H1 (cell line): Measurements from ENCODE around the gene RPN2. TPM values are rescaled to one million over a fixed set of nuclear protein-coding genes. Genes with fewer than 3 reads are reported as not detected.

ENCODE experiments used
- CTCF ChIA-PET: fragments of 300-600 bp; sonication (Branson Sonifier 250); formaldehyde crosslinking; loops from one replicate; lab custom pipeline; 2021; ENCODE audit not compliant: partially characterized antibody; lab: Charles Lee
- POLR2A ChIA-PET: fragments of 300-600 bp; sonication (Branson Sonifier 250); formaldehyde crosslinking; loops from one replicate; lab custom pipeline; 2021; ENCODE audit warnings: inconsistent platforms; ENCODE audit not compliant: partially characterized antibody; lab: Charles Lee
- DNase-seq, 2 experiments: peaks; one replicate each; pipeline versions ENCODE4 v3.0.0 to v3.0.0-alpha.2; 2010 to 2022; ENCODE audit warnings: low spot score in 2 of 2, low read depth in 1 of 2, mixed read lengths in 1 of 2
- FAIRE-seq: peaks from 2 replicates; lab custom pipeline; 2011; peaks lifted over from hg19 to GRCh38; lab: Jason Lieb, UNC
- H2AFZ ChIP-seq: 2 replicates; pipeline ENCODE4 v1.8.1; 2012; ENCODE audit warnings: low read length, inconsistent platforms
- H2AK5ac ChIP-seq: 2 replicates; pipeline ENCODE4 v1.6.1; 2013; ENCODE audit warnings: low read depth, low read length
- H2BK120ac ChIP-seq: replicated peaks from 2 replicates; pipeline ENCODE3; 2013; ENCODE audit warnings: low read depth, low read length, inconsistent platforms
- H2BK12ac ChIP-seq: 2 replicates; pipeline ENCODE4 v1.6.1; 2013; ENCODE audit warnings: low read depth, low read length
- H2BK15ac ChIP-seq: 2 replicates; pipeline ENCODE4 v1.6.1; 2013; ENCODE audit warnings: low read length
- H2BK20ac ChIP-seq: 2 replicates; pipeline ENCODE4 v1.6.1; 2013; ENCODE audit warnings: low read length
- H2BK5ac ChIP-seq: 2 replicates; pipeline ENCODE4 v1.6.1; 2013; ENCODE audit warnings: low read depth, low read length
- H3K14ac ChIP-seq: 2 replicates; pipeline ENCODE4 v1.6.1; 2013; ENCODE audit warnings: inconsistent platforms; ENCODE audit not compliant: insufficient read length
- H3K18ac ChIP-seq: 2 replicates; pipeline ENCODE4 v1.6.1; 2013; ENCODE audit warnings: low read length; ENCODE audit errors: extremely low read depth
- H3K23ac ChIP-seq: 2 replicates; pipeline ENCODE4 v1.6.1; 2013; ENCODE audit warnings: inconsistent platforms; ENCODE audit not compliant: insufficient read length
- H3K23me2 ChIP-seq: 2 replicates; pipeline ENCODE4 v1.6.1; 2013; ENCODE audit warnings: low read depth, low read length
- H3K27ac ChIP-seq: 2 replicates; pipeline ENCODE4 v1.6.1; 2011; ENCODE audit warnings: low read depth, low read length, inconsistent platforms
- H3K27me3 ChIP-seq, 4 experiments: replicated peaks in 1 of 4; 1 replicate in 1 of 4; 2 replicates in 3 of 4; pipeline versions ENCODE4 v1.6.1 to v1.8.1; 2011 to 2013; ENCODE audit warnings: low read length in 3 of 4, mild to moderate bottlenecking in 3 of 4, inconsistent platforms in 2 of 4, mixed read lengths in 2 of 4, moderate library complexity in 1 of 4; ENCODE audit not compliant: control insufficient read depth in 3 of 4, insufficient read depth in 3 of 4; ENCODE audit errors: extremely low read depth in 1 of 4
- H3K36me3 ChIP-seq, 4 experiments: 2 replicates each; pipeline versions ENCODE4 v1.6.1 to v1.8.1; 2011 to 2013; ENCODE audit warnings: mild to moderate bottlenecking in 4 of 4, low read length in 3 of 4, moderate library complexity in 2 of 4, control low read depth in 1 of 4, inconsistent platforms in 1 of 4; ENCODE audit not compliant: insufficient read depth in 4 of 4, control insufficient read depth in 2 of 4
- H3K4ac ChIP-seq: replicated peaks from 2 replicates; pipeline ENCODE3; 2013; ENCODE audit warnings: low read length, low read depth, mixed read lengths, inconsistent platforms; ENCODE audit not compliant: insufficient read length
- H3K4me1 ChIP-seq, 4 experiments: replicated peaks in 1 of 4; 1 replicate in 1 of 4; 2 replicates in 3 of 4; pipeline versions ENCODE4 v1.6.1 to v1.8.1; 2011 to 2013; ENCODE audit warnings: low read length in 3 of 4, inconsistent platforms in 2 of 4, mixed read lengths in 1 of 4; ENCODE audit not compliant: insufficient read depth in 4 of 4, control insufficient read depth in 3 of 4
- H3K4me2 ChIP-seq, 2 experiments: 2 replicates each; pipeline versions ENCODE4 v1.6.1 to v1.8.1; 2011 to 2013; ENCODE audit warnings: low read depth in 2 of 2, low read length in 2 of 2, control low read depth in 1 of 2, inconsistent platforms in 1 of 2, mild to moderate bottlenecking in 1 of 2; ENCODE audit not compliant: insufficient read depth in 1 of 2
- H3K4me3 ChIP-seq, 4 experiments: fragments of 200-600, 300-600 bp in 1 of 4; sonication (generic), shearing (Covaris generic), sonication (Bioruptor Twin) in 1 of 4; 2 replicates each; pipeline versions ENCODE4 v1.5.1 to v1.8.1; 2011 to 2016; ENCODE audit warnings: low read length in 4 of 4, low read depth in 3 of 4, control low read depth in 2 of 4, inconsistent platforms in 2 of 4, mild to moderate bottlenecking in 2 of 4, mixed read lengths in 1 of 4, moderate library complexity in 1 of 4; ENCODE audit not compliant: insufficient read depth in 2 of 4; ENCODE audit errors: extremely low read depth in 1 of 4
- H3K56ac ChIP-seq: replicated peaks from 2 replicates; pipeline ENCODE3; 2013; ENCODE audit warnings: low read depth, mild to moderate bottlenecking, mixed read lengths, low read length, inconsistent platforms; ENCODE audit not compliant: insufficient read length
- H3K79me1 ChIP-seq: 2 replicates; pipeline ENCODE4 v1.6.1; 2013; ENCODE audit warnings: low read depth, low read length, control low read depth
- H3K79me2 ChIP-seq, 2 experiments: 2 replicates each; pipeline versions ENCODE4 v1.6.1 to v1.8.1; 2012 to 2013; ENCODE audit warnings: low read length in 2 of 2, mild to moderate bottlenecking in 2 of 2, inconsistent platforms in 1 of 2; ENCODE audit not compliant: insufficient read depth in 2 of 2, control insufficient read depth in 1 of 2
- H3K9ac ChIP-seq, 4 experiments: replicated peaks in 1 of 4; 1 replicate in 1 of 4; 2 replicates in 3 of 4; pipeline versions ENCODE4 v1.6.1 to v1.8.1; 2011 to 2013; ENCODE audit warnings: low read depth in 3 of 4, low read length in 3 of 4, control low read depth in 2 of 4, mild to moderate bottlenecking in 2 of 4, moderate library complexity in 2 of 4, inconsistent platforms in 1 of 4; ENCODE audit errors: extremely low read depth in 1 of 4
- H3K9me3 ChIP-seq, 2 experiments: 2 replicates each; pipeline versions ENCODE4 v1.6.1 to v1.8.1; 2012 to 2013; ENCODE audit warnings: mild to moderate bottlenecking in 2 of 2, moderate library complexity in 2 of 2, control low read depth in 1 of 2, inconsistent platforms in 1 of 2, low read depth in 1 of 2, low read length in 1 of 2, mixed read lengths in 1 of 2; ENCODE audit not compliant: insufficient read depth in 2 of 2
- H4K20me1 ChIP-seq, 2 experiments: replicated peaks in 1 of 2; 2 replicates each; pipeline versions ENCODE3 to v1.8.1; 2011 to 2013; ENCODE audit warnings: inconsistent platforms in 2 of 2, low read length in 2 of 2, mild to moderate bottlenecking in 1 of 2; ENCODE audit not compliant: insufficient read depth in 2 of 2, control insufficient read depth in 1 of 2
- H4K5ac ChIP-seq: 2 replicates; pipeline ENCODE4 v1.6.1; 2013; ENCODE audit warnings: low read length, low read depth, mixed read lengths, inconsistent platforms; ENCODE audit not compliant: insufficient read length
- H4K8ac ChIP-seq: 2 replicates; pipeline ENCODE4 v1.8.0; 2013; ENCODE audit warnings: mild to moderate bottlenecking, moderate library complexity, low read length, inconsistent platforms; ENCODE audit not compliant: insufficient read depth; ENCODE audit errors: extremely low read depth
- H4K91ac ChIP-seq: replicated peaks from 2 replicates; pipeline ENCODE3; 2013; ENCODE audit warnings: low read length, mixed read lengths, inconsistent platforms; ENCODE audit not compliant: insufficient read length
- POU5F1 ChIP-seq: IDR thresholded peaks from 2 replicates; pipeline ENCODE4 v1.6.1; 2011; ENCODE audit warnings: low read depth, mild to moderate bottlenecking, low read length, moderate library complexity
- WGBS, 2 experiments: shearing (Covaris generic) in 1 of 2; methylation state at CpG; one replicate each; pipeline versions ENCODE4 v1.1.6 to v1.1.7; 2013 to 2015; ENCODE audit warnings: low lambda C conversion rate in 2 of 2, mixed read lengths in 2 of 2, inconsistent platforms in 1 of 2, low coverage in 1 of 2, missing lambda C conversion rate in 1 of 2; ENCODE audit not compliant: insufficient replicate concordance in 2 of 2, insufficient coverage in 1 of 2, insufficient read length in 1 of 2; ENCODE audit errors: extremely low coverage in 1 of 2, missing lambda C conversion rate in 1 of 2; 5-methylcytosine and 5-hydroxymethylcytosine counted together
- polyA plus RNA-seq, 7 experiments: library from polyadenylated mRNA; depleted of rRNA in 3 of 7; stranded (reverse) in 5 of 7; unstranded in 2 of 7; fragments of >200 nt in 5 of 7; fragments of 200-250 nt in 2 of 7; gene quantifications; 1 replicate in 5 of 7; 2 replicates in 1 of 7; 4 replicates in 1 of 7; pipeline versions ENCODE4 v1.2.1 to v1.2.3, GENCODE V29; 2011 to 2013; ENCODE audit warnings: missing spikeins in 2 of 7, mixed read lengths in 2 of 7
- total RNA-seq: library from RNA; stranded (reverse); fragmentation: NEBNext Ultra II Directional; extraction: Animal tissue kit (Norgen Biotek cat#: 25700); gene quantifications from 2 replicates; pipeline ENCODE4 v1.2.1, GENCODE V29; 2021

RPN2 gene
- total and polyA plus RNA-seq, 2 of the 8 experiments (the other 6 are each of a cell fraction or from before 2014, with no cell fraction given) = 236 to 379 TPM

GRCh38 chr20:37285664-37286374 is 106.7 kb downstream of the RPN2 start:
- 89% methylated on average over 12 of the region's 12 CpGs; no CpG with 5 or more reads in 1 of the 2 experiments for WGBS, 2 experiments
- no peaks in the 10 kb centered on the region for H3K79me1 ChIP-seq
- H2AK5ac ChIP-seq = no peak overlapping the region
- H3K9me3 ChIP-seq = no peaks in the 10 kb centered on the region
- H4K20me1 ChIP-seq = no peaks in the 10 kb centered on the region
- H2BK12ac ChIP-seq = no peak overlapping the region
- no peak for TF ChIP-seq POU5F1
- DNase-seq (no peak), FAIRE-seq (no peak)
- H3K56ac ChIP-seq = no peak overlapping the region
- H3K36me3 ChIP-seq = no peaks in the 10 kb centered on the region
- no peak overlapping the region for H3K4me3 ChIP-seq
- H3K4ac ChIP-seq = no peak overlapping the region
- H2BK120ac ChIP-seq = no peak overlapping the region
- peak overlapping the region; percentile 44 for H4K91ac ChIP-seq
- H3K4me2 ChIP-seq = no peak overlapping the region
- H3K14ac ChIP-seq = no peak overlapping the region
- no peak overlapping the region for H4K5ac ChIP-seq
- no peak overlapping the region for H3K18ac ChIP-seq
- H4K8ac ChIP-seq = no peak overlapping the region
- ChIA-PET CTCF (interaction anchor here (0.8 to 8.2 kb wide), 14 partner anchors 12 to 112 kb away, joined by 3 to 91 read pairs (median 4); no protein-coding TSS in a partner anchor), POLR2A (interaction anchor here (1.0 to 1.4 kb wide), 4 partner anchors 11 to 244 kb away, joined by 3 to 5 read pairs (median 4); no protein-coding TSS in a partner anchor)
- peaks cover 0 to 8% of the 10 kb centered on the region in 2 experiments; a peak in 2 of 4 replicates for H3K79me2 ChIP-seq
- no peak overlapping the region for H2AFZ ChIP-seq
- no peak overlapping the region for H2BK5ac ChIP-seq
- 0 out of 7 replicates have a peak, but pooled peaks cover 0 to 4% (median 0%) of the 10 kb centered on the region in 4 experiments for H3K27me3 ChIP-seq
- no peak overlapping the region for H3K27ac ChIP-seq
- H2BK15ac ChIP-seq = no peak overlapping the region; the same call in 1 of the 2 replicates
- peak overlapping the region in 1 of 4 experiments; percentile 26; a peak in 1 of 7 replicates for H3K9ac ChIP-seq
- no peak overlapping the region for H2BK20ac ChIP-seq
- H3K23me2 ChIP-seq = 0 out of 2 replicates have a peak, but pooled peaks cover 4% of the 10 kb centered on the region
- H3K23ac ChIP-seq = no peak overlapping the region
- H3K4me1 ChIP-seq = peaks cover 0 to 3% (median under 1%) of the 10 kb centered on the region in 4 experiments; a peak in 3 of 7 replicates
